Small intestine (tissue), 7 donors: Measurements from ENCODE around the gene CLDN16. TPM values are rescaled to one million over a fixed set of nuclear protein-coding genes. Genes with fewer than 3 reads are reported as not detected.

ENCODE experiments used
- DNase-seq, 2 donors: peaks; one replicate each; pipeline versions ENCODE4 v3.0.0 to v3.0.0-alpha.2; 2013
- FAIRE-seq: peaks from 2 replicates; lab custom pipeline; 2012; peaks lifted over from hg19 to GRCh38; lab: Jason Lieb, UNC
- H3K27ac ChIP-seq, 3 donors: one replicate each; pipeline ENCODE4 v1.5.1; 2013; ENCODE audit warnings: low read length in 2 of 3, mild to moderate bottlenecking in 2 of 3, control low read depth in 1 of 3, inconsistent platforms in 1 of 3, low read depth in 1 of 3, moderate library complexity in 1 of 3
- H3K27me3 ChIP-seq, 3 donors: one replicate each; pipeline ENCODE4 v1.6.1; 2013; ENCODE audit warnings: low read length in 3 of 3, inconsistent platforms in 1 of 3; ENCODE audit not compliant: control insufficient read depth in 3 of 3, insufficient read depth in 3 of 3
- H3K36me3 ChIP-seq, 3 donors: one replicate each; pipeline ENCODE4 v1.6.1; 2013; ENCODE audit warnings: low read length in 3 of 3, inconsistent platforms in 1 of 3, low read depth in 1 of 3, mild to moderate bottlenecking in 1 of 3, moderate library complexity in 1 of 3; ENCODE audit not compliant: control insufficient read depth in 3 of 3, insufficient read depth in 2 of 3
- H3K4me1 ChIP-seq, 3 donors: one replicate each; pipeline ENCODE4 v1.6.1; 2013; ENCODE audit warnings: low read length in 2 of 3, inconsistent platforms in 1 of 3, low read depth in 1 of 3, mild to moderate bottlenecking in 1 of 3, moderate library complexity in 1 of 3; ENCODE audit not compliant: control insufficient read depth in 3 of 3, insufficient read depth in 2 of 3
- H3K4me3 ChIP-seq, 3 donors: one replicate each; pipeline ENCODE4 v1.5.1; 2013; ENCODE audit warnings: low read length in 3 of 3, control low read depth in 1 of 3, inconsistent platforms in 1 of 3, low read depth in 1 of 3, mild to moderate bottlenecking in 1 of 3, moderate library complexity in 1 of 3
- H3K9me3 ChIP-seq, 2 donors: one replicate each; pipeline ENCODE4 v1.6.1; 2013; ENCODE audit warnings: low read depth in 1 of 2, low read length in 1 of 2; ENCODE audit not compliant: control insufficient read depth in 2 of 2, insufficient read depth in 1 of 2
- WGBS, 3 donors: extraction: QIAGEN DNeasy Blood & Tissue Kit; methylation state at CpG; one replicate each; pipeline ENCODE4 v1.1.7; 2013; 5-methylcytosine and 5-hydroxymethylcytosine counted together
- polyA plus RNA-seq, 4 donors: library from polyadenylated mRNA; stranded (reverse) in 3 of 4; unstranded in 1 of 4; fragments of 200-250 nt in 3 of 4; fragments of 120-200 nt in 1 of 4; gene quantifications; one replicate each; pipeline versions ENCODE4 v1.2.1 to v1.2.3, GENCODE V29; 2013
- donor health status: healthy with polysubstance abuse.
- donor health status: control.
- donor health status: control.
- donor health status: Bipolar disorder and iron deficiency.
- donor health status: healthy.

The CLDN16 gene
- polyA plus RNA-seq, 4 donors: 0.30 TPM; not detected in 3

DNA sequence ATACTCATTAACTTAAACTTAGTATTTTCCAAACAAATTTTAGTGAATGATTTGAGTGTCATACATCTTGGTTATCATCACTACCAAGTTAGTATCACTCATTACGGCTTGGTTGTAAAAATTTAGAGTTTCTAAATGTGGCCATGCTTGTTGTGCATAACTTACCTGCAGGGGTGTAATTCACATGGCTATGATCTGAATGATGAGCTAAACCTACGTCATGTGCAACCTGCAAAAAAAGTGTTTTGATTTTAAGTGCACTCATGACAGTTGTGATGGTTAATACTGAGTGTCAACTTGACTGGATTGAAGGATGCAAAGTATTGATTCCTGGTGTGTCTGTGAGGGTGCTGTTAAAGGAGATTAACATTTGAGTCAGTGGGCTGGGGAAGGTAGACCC is 17.6 kb upstream of the CLDN16 start:
- no peak for DNase-seq
- no peak overlapping the region for H3K4me3 ChIP-seq
- H3K27me3 ChIP-seq: no peaks in the 10 kb centered on the region
- WGBS, 3 donors: 80 to 91% (median 89%) methylated on average over 2 of the region's 2 CpGs
- no peak overlapping the region for H3K27ac ChIP-seq
- FAIRE-seq: no peak
- no peaks in the 10 kb centered on the region for H3K9me3 ChIP-seq
- H3K4me1 ChIP-seq: peaks cover 0 to 2% (median 0%) of the 10 kb centered on the region in 3 donors
- H3K36me3 ChIP-seq: no peaks in the 10 kb centered on the region

DNA sequence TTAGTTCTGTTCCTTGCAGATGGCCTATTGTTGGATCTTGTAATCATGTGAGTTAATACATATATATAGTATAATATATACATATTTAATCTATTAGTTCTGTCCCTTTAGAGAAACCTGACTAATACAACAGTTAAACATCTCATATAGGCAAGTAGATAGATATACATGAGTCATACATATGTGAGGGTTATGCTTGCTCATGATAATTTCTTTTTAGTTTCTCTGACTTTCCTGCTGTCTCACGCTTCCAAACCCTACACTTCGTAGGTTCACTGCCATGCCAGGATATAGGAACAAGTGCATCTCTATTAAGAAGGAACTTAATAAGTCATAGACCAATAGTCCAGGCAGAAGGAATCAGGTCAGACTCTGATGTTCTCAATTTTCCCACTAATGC is 16.8 kb upstream of the CLDN16 start:
- DNase-seq: no peak
- WGBS, 3 donors: 47 to 72% (median 60%) methylated on average over 2 of the region's 2 CpGs
- FAIRE-seq: no peak

DNA sequence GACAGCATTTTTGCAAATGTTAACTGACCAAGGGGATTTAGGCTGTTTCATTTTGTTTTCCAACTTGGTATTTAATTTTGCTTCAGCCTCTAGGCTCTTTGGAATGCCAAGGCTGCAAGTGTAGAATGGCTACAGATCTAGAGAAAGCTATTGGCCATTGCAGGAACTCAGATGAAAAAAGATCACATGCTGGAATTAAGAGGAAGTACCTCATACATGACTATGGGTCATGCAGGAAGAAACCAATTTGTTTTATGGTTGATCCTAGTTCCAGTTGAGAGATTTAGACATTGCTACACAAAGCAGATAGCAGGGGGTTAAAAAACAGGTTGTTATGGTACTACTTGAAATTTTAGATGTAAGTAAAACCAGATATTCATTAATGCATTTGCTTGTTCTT is 12.7 kb upstream of the CLDN16 start:
- DNase-seq (peak in 1 of 2 donors; percentile 23), FAIRE-seq (no peak)
- Histone ChIP-seq H3K9me3 (no peaks in the 10 kb centered on the region), H3K27me3 (no peaks in the 10 kb centered on the region), H3K4me1 (peaks cover 0 to 2% (median 0%) of the 10 kb centered on the region in 3 donors), H3K27ac (no peak overlapping the region), H3K36me3 (no peaks in the 10 kb centered on the region), H3K4me3 (no peak overlapping the region)

More for the DNA sequence above, 16.8 kb upstream of the CLDN16 start:
- no peaks in the 10 kb centered on the region for H3K36me3 ChIP-seq
- H3K9me3 ChIP-seq: no peaks in the 10 kb centered on the region
- H3K27ac ChIP-seq: no peak overlapping the region
- peaks cover 0 to 2% (median 0%) of the 10 kb centered on the region in 3 donors for H3K4me1 ChIP-seq
- H3K4me3 ChIP-seq: no peak overlapping the region
- no peaks in the 10 kb centered on the region for H3K27me3 ChIP-seq

DNA sequence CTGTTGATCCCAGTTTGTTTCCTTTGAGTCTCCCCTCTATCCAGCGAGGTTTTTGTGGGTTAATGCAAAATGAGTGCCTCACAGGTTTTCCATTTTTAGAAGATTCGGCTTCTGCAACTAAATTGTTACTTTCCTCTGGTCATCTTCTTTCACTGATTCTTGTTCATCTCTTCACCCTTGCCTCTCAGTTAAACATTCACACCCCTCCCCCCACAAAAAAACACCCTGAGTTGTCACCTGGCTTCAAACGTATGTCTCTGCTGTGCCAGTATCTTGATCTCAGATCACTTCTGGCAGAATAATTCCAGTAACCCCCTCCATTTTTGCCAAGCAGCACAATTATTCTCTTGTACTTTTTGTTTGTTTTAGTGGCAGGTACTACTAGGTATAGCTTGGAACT is 12.3 kb upstream of the CLDN16 start:
- Histone ChIP-seq H3K27me3 (no peaks in the 10 kb centered on the region), H3K9me3 (no peaks in the 10 kb centered on the region), H3K36me3 (no peaks in the 10 kb centered on the region), H3K4me1 (peaks cover 0 to 2% (median 0%) of the 10 kb centered on the region in 3 donors), H3K4me3 (no peak overlapping the region), H3K27ac (no peak overlapping the region)
- WGBS, 3 donors: 59 to 63% (median 62%) methylated on average over 3 of the region's 3 CpGs
- FAIRE-seq (no peak), DNase-seq (no peak)

DNA sequence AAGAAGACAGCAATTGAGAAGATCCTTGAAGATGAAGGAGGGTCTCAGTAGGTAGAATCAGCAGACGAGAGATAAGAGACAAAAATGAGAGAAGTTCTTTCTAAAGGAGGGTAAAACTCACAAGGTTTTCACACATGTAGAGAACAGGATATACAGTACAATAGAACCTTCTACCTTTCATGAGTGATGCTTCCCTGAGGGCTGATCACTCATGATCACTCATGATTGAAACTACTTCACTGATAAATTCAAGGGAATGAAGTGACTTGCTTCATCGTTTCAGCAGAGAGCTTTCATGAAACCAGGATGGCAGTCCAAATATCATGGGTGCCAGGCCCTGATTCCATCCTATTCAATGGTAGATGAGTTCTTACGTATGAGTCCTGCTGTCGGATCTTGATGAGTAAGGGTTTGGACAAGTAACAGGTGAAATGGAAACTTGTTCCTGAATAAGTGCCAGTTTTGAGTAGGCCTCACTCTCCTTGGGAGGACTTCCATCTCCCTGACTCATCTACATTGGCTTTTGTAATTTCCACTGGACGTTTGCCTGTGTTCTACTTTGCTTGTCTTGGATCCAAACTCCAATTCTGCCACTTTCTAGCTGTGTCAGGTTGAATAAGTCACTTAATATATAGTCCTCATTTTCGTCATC is 9.6 kb upstream of the CLDN16 start:
- Histone ChIP-seq H3K27ac (no peak overlapping the region), H3K4me1 (no peaks in the 10 kb centered on the region), H3K4me3 (no peak overlapping the region), H3K27me3 (no peaks in the 10 kb centered on the region), H3K9me3 (no peaks in the 10 kb centered on the region), H3K36me3 (no peaks in the 10 kb centered on the region)
- DNase-seq (no peak), FAIRE-seq (no peak)
- 83 to 88% (median 86%) methylated on average over 6 of the region's 6 CpGs for WGBS, 3 donors

DNA sequence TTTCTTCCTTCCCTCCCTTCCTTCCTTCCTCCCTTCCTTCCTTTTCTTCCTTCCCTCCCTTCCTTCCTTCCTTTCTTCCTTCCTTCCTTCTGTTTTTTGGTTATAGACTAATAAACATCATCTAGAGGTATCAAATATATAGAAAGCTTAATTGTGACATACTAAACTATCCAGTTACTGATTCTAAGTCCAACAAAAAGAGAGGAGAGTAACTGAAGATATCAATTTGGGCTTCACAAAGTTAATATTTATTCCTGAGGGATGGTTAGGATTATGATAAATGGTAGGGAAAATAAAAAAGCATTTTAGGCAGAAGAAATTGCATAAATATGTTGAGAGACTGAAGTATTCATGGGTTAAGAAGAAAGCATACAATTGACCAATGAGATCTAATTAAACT is 7.8 kb upstream of the CLDN16 start:
- Histone ChIP-seq H3K4me1 (no peaks in the 10 kb centered on the region), H3K27ac (no peak overlapping the region), H3K4me3 (no peak overlapping the region), H3K27me3 (no peaks in the 10 kb centered on the region), H3K36me3 (no peaks in the 10 kb centered on the region), H3K9me3 (no peaks in the 10 kb centered on the region)
- FAIRE-seq: no peak
- DNase-seq: no peak

DNA sequence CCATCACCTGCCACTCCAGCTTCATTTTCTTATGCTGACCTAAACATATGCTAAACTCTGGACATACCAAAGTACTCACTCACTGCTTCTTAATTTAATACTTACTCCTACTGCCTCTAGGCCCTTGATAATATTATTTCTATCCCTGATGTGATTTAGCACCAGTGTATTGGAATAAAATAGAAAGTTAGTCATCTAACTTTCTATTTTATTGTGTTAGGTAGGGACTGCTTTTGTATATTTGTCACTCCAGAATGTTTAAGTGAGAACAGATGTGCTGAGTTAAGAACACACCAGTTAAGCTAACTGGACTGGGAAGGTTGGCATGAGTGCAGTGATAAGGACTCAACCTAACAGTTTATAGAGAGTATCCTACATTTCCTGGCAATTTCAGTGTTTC is 6.5 kb upstream of the CLDN16 start:
- DNase-seq: no peak
- H3K36me3 ChIP-seq: no peaks in the 10 kb centered on the region
- no peaks in the 10 kb centered on the region for H3K27me3 ChIP-seq
- no peaks in the 10 kb centered on the region for H3K9me3 ChIP-seq
- H3K4me3 ChIP-seq: no peak overlapping the region
- H3K27ac ChIP-seq: no peak overlapping the region
- no peaks in the 10 kb centered on the region for H3K4me1 ChIP-seq
- no peak for FAIRE-seq

DNA sequence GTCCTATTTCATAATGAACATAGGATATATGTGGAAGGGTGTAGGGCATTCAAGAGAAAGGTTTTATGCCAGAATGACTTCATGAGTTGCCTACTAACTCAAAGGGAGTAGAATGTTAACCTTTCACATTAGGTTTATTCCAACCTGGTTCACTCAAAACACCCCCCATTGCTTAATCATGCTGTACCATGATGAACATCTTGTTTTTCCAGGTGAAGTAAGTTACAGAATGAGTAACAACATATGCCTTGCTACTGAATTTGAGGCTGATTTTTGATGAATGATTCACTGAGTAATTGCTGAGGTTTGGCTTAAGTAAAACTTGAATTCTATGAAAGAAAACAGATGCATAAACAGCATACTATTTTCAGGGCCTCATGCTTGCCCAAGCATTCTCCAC is 5.9 kb upstream of the CLDN16 start:
- Histone ChIP-seq H3K36me3 (no peaks in the 10 kb centered on the region), H3K4me1 (no peaks in the 10 kb centered on the region), H3K4me3 (no peak overlapping the region), H3K27ac (no peak overlapping the region), H3K27me3 (no peaks in the 10 kb centered on the region), H3K9me3 (no peaks in the 10 kb centered on the region)
- FAIRE-seq (no peak), DNase-seq (no peak)

DNA sequence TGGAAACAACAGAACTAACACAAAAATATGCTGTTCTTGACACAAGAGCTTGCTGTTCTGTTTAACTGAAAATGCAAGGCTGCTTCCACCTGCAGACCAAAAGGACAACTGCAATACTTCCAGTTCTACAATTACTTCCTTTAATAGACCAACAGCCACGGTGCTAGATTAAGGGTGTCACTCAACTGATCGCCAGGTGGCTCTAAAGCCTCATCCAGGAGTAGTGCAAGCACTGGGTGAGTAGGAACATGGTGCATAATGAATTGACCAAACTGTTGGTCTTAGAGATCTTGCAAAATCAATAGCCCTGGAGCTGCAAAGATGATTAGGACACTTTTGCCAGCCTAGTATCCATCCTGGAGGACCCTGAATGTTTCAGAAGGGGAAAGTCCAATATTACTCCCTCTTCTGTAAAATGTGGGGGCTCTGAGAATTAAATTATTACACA is 3.6 kb upstream of the CLDN16 start:
- Histone ChIP-seq H3K36me3 (no peaks in the 10 kb centered on the region), H3K4me1 (no peaks in the 10 kb centered on the region), H3K4me3 (no peak overlapping the region), H3K9me3 (no peaks in the 10 kb centered on the region), H3K27me3 (no peaks in the 10 kb centered on the region), H3K27ac (no peak overlapping the region)
- DNase-seq: peak; percentile 73 to 74
- no peak for FAIRE-seq
- WGBS, 3 donors: 2 to 19% (median 10%) methylated on average over 2 of the region's 2 CpGs
